Measurements from ENCODE around the gene CEP250.
A peak's percentile ranks its signal among the peaks of the same experiment; 100 is the strongest.

Gene CEP250

GRCh38 chr20:35444226-35444625, 11.2 kb upstream of the CEP250 start:
- H3K27ac ChIP-seq (ENCODE audit: low read depth, low read length) = no peak overlapping the region
- H3K27me3 ChIP-seq (ENCODE audit: control insufficient read depth, low read length) = no peaks in the 10 kb centered on the region; the same call in 1 of the 2 replicates
- no peak overlapping the region for H3K4me2 ChIP-seq (ENCODE audit: low read length)
- peaks cover 4% of the 10 kb centered on the region; the same call in 1 of the 2 replicates for H3K4me1 ChIP-seq (ENCODE audit: control insufficient read depth, low read length)
- H3K79me2 ChIP-seq (ENCODE audit: control insufficient read depth, low read length) = no peaks in the 10 kb centered on the region
- H4K20me1 ChIP-seq (ENCODE audit: control insufficient read depth, insufficient read depth, low read depth, low read length) = no peaks in the 10 kb centered on the region
- TF ChIP-seq CTCF (IDR thresholded peaks at IDR 0.05; ENCODE audit: low read depth, low read length, poor library complexity, severe bottlenecking) = no peak
- no peak for TF ChIP-seq EZH2phosphoT487 (IDR thresholded peaks at IDR 0.05; ENCODE audit: borderline replicate concordance, low read length)
- no peaks in the 10 kb centered on the region for H3K36me3 ChIP-seq (ENCODE audit: control insufficient read depth, low read length)
- H3K9me2 ChIP-seq (replicated peaks; ENCODE audit: control insufficient read depth, low read length) = no peaks in the 10 kb centered on the region
- no peaks in the 10 kb centered on the region for H3K9me3 ChIP-seq (ENCODE audit: control insufficient read depth, insufficient read depth, low read length)
- H3K4me3 ChIP-seq (ENCODE audit: low read length) = no peak overlapping the region
- no peaks in the 10 kb centered on the region for H3F3A ChIP-seq (ENCODE audit: control insufficient read depth, insufficient read depth)

- Histone ChIP-seq H3K4me2 (ENCODE audit: low read length) (peak overlapping the region; percentile 62), H3F3A (ENCODE audit: control insufficient read depth, insufficient read depth) (no peaks in the 10 kb centered on the region), H3K36me3 (ENCODE audit: control insufficient read depth, low read length) (no peaks in the 10 kb centered on the region), H3K9me3 (ENCODE audit: control insufficient read depth, insufficient read depth, low read length) (no peaks in the 10 kb centered on the region), H3K4me1 (ENCODE audit: control insufficient read depth, low read length) (peaks cover 4% of the 10 kb centered on the region; the same call in 1 of the 2 replicates), H3K4me3 (ENCODE audit: low read length) (peak overlapping the region; percentile 58), H3K9me2 (replicated peaks; ENCODE audit: control insufficient read depth, low read length) (no peaks in the 10 kb centered on the region), H4K20me1 (ENCODE audit: control insufficient read depth, insufficient read depth, low read depth, low read length) (no peaks in the 10 kb centered on the region), H3K27me3 (ENCODE audit: control insufficient read depth, low read length) (no peaks in the 10 kb centered on the region; the same call in 1 of the 2 replicates), H3K79me2 (ENCODE audit: control insufficient read depth, low read length) (no peaks in the 10 kb centered on the region), H3K27ac (ENCODE audit: low read depth, low read length) (no peak overlapping the region)
- no peak for TF ChIP-seq CTCF (IDR thresholded peaks at IDR 0.05; ENCODE audit: low read depth, low read length, poor library complexity, severe bottlenecking)
- TF ChIP-seq EZH2phosphoT487 (IDR thresholded peaks at IDR 0.05; ENCODE audit: borderline replicate concordance, low read length) = no peak
Measured at GRCh38 chr20:35446356-35447078, 8.9 kb upstream of the CEP250 start.

GRCh38 chr20:35447082-35447789, 8.2 kb upstream of the CEP250 start:
- TF ChIP-seq CTCF (IDR thresholded peaks at IDR 0.05; ENCODE audit: low read depth, low read length, poor library complexity, severe bottlenecking) (peak; percentile 90), EZH2phosphoT487 (IDR thresholded peaks at IDR 0.05; ENCODE audit: borderline replicate concordance, low read length) (no peak)

More at GRCh38 chr20:35447082-35447789, 8.2 kb upstream of the CEP250 start:
- H3K79me2 ChIP-seq (ENCODE audit: control insufficient read depth, low read length) = no peaks in the 10 kb centered on the region
- no peaks in the 10 kb centered on the region for H3K9me2 ChIP-seq (replicated peaks; ENCODE audit: control insufficient read depth, low read length)
- H3K4me2 ChIP-seq (ENCODE audit: low read length) = peak overlapping the region; percentile 73
- H3K36me3 ChIP-seq (ENCODE audit: control insufficient read depth, low read length) = no peaks in the 10 kb centered on the region
- no peaks in the 10 kb centered on the region for H3K9me3 ChIP-seq (ENCODE audit: control insufficient read depth, insufficient read depth, low read length)
- H3K27me3 ChIP-seq (ENCODE audit: control insufficient read depth, low read length) = no peaks in the 10 kb centered on the region; the same call in 1 of the 2 replicates
- H3K4me1 ChIP-seq (ENCODE audit: control insufficient read depth, low read length) = peaks cover 4% of the 10 kb centered on the region; the same call in 1 of the 2 replicates
- no peaks in the 10 kb centered on the region for H4K20me1 ChIP-seq (ENCODE audit: control insufficient read depth, insufficient read depth, low read depth, low read length)
- H3F3A ChIP-seq (ENCODE audit: control insufficient read depth, insufficient read depth) = no peaks in the 10 kb centered on the region
- no peak overlapping the region for H3K27ac ChIP-seq (ENCODE audit: low read depth, low read length)
- peak overlapping the region; percentile 66 for H3K4me3 ChIP-seq (ENCODE audit: low read length)

All from DOHH2 (cell line).